ENCODE data around the gene CLDN10. TPM values are rescaled to one million over a fixed set of nuclear protein-coding genes. Genes with fewer than 3 reads are reported as not detected.

Gene CLDN10
- total and polyA plus RNA-seq, 2 experiments from 2014 or later: 0.83 to 2.4 TPM

- Histone ChIP-seq H3K4me2 (no peak overlapping the region), H3K9me2 (replicated peaks; ENCODE audit: insufficient read depth) (no peaks in the 10 kb centered on the region), H3K36me3 (replicated peaks; ENCODE audit: insufficient read depth, low read depth) (no peaks in the 10 kb centered on the region), H3K9me3 (ENCODE audit: low read depth) (no peaks in the 10 kb centered on the region), H3K27ac (no peak overlapping the region), H3K4me1 (ENCODE audit: insufficient read depth) (no peaks in the 10 kb centered on the region), H3K4me3 (no peak overlapping the region), H2AFZ (no peak overlapping the region), H3K27me3 (no peaks in the 10 kb centered on the region), H4K20me1 (ENCODE audit: insufficient read depth, poor library complexity, severe bottlenecking) (no peaks in the 10 kb centered on the region), H3K79me2 (no peaks in the 10 kb centered on the region)
- DNase-seq (ENCODE audit: low spot score): peak; percentile 75
- no peak for TF ChIP-seq EZH2 (IDR thresholded peaks at IDR 0.05; ENCODE audit: borderline replicate concordance)
- no peak for TF ChIP-seq EZH2phosphoT487 (IDR thresholded peaks at IDR 0.05; ENCODE audit: low read depth, severe bottlenecking, unreplicated experiment)
- peak; percentile 73 for TF ChIP-seq CTCF (IDR thresholded peaks at IDR 0.05; ENCODE audit: poor library complexity)
- WGBS (ENCODE audit: low lambda C conversion rate, missing lambda C conversion rate): 21% methylated on average over 5 of the region's 5 CpGs
Observed at GRCh38 chr13:95624020-95624419, 71.5 kb downstream of the CLDN10 start.

- Histone ChIP-seq H3K27me3 (no peaks in the 10 kb centered on the region), H3K9me3 (ENCODE audit: low read depth) (no peaks in the 10 kb centered on the region), H3K9me2 (replicated peaks; ENCODE audit: insufficient read depth) (no peaks in the 10 kb centered on the region), H3K79me2 (no peaks in the 10 kb centered on the region), H4K20me1 (ENCODE audit: insufficient read depth, poor library complexity, severe bottlenecking) (no peaks in the 10 kb centered on the region), H3K4me3 (no peak overlapping the region), H2AFZ (no peak overlapping the region), H3K27ac (no peak overlapping the region), H3K4me2 (no peak overlapping the region), H3K36me3 (replicated peaks; ENCODE audit: insufficient read depth, low read depth) (no peaks in the 10 kb centered on the region), H3K4me1 (ENCODE audit: insufficient read depth) (no peaks in the 10 kb centered on the region)
- no peak for DNase-seq (ENCODE audit: low spot score)
- TF ChIP-seq CTCF (IDR thresholded peaks at IDR 0.05; ENCODE audit: poor library complexity) (no peak), EZH2phosphoT487 (IDR thresholded peaks at IDR 0.05; ENCODE audit: low read depth, severe bottlenecking, unreplicated experiment) (no peak), EZH2 (IDR thresholded peaks at IDR 0.05; ENCODE audit: borderline replicate concordance) (no peak)
Observed at GRCh38 chr13:95626768-95627167, 74.2 kb downstream of the CLDN10 start.

GRCh38 chr13:95627590-95627989, 75.1 kb downstream of the CLDN10 start:
- Histone ChIP-seq H3K9me3 (ENCODE audit: low read depth) (no peaks in the 10 kb centered on the region), H3K36me3 (replicated peaks; ENCODE audit: insufficient read depth, low read depth) (no peaks in the 10 kb centered on the region)

GRCh38 chr13:95628488-95628887, 76.0 kb downstream of the CLDN10 start:
- Histone ChIP-seq H3K9me3 (ENCODE audit: low read depth) (no peaks in the 10 kb centered on the region), H3K9me2 (replicated peaks; ENCODE audit: insufficient read depth) (no peaks in the 10 kb centered on the region), H3K27me3 (no peaks in the 10 kb centered on the region), H3K4me3 (no peak overlapping the region), H3K27ac (no peak overlapping the region), H4K20me1 (ENCODE audit: insufficient read depth, poor library complexity, severe bottlenecking) (no peaks in the 10 kb centered on the region), H3K4me2 (no peak overlapping the region), H3K4me1 (ENCODE audit: insufficient read depth) (no peaks in the 10 kb centered on the region), H3K36me3 (replicated peaks; ENCODE audit: insufficient read depth, low read depth) (no peaks in the 10 kb centered on the region), H2AFZ (no peak overlapping the region), H3K79me2 (no peaks in the 10 kb centered on the region)
- WGBS (ENCODE audit: low lambda C conversion rate, missing lambda C conversion rate): 90% methylated on average over 1 of the region's 1 CpG
- DNase-seq (ENCODE audit: low spot score): no peak
- TF ChIP-seq CTCF (IDR thresholded peaks at IDR 0.05; ENCODE audit: poor library complexity) (no peak), EZH2phosphoT487 (IDR thresholded peaks at IDR 0.05; ENCODE audit: low read depth, severe bottlenecking, unreplicated experiment) (no peak), EZH2 (IDR thresholded peaks at IDR 0.05; ENCODE audit: borderline replicate concordance) (no peak)

More at GRCh38 chr13:95627590-95627989, 75.1 kb downstream of the CLDN10 start:
- Histone ChIP-seq H4K20me1 (ENCODE audit: insufficient read depth, poor library complexity, severe bottlenecking) (no peaks in the 10 kb centered on the region), H3K9me2 (replicated peaks; ENCODE audit: insufficient read depth) (no peaks in the 10 kb centered on the region), H3K4me1 (ENCODE audit: insufficient read depth) (no peaks in the 10 kb centered on the region), H3K79me2 (no peaks in the 10 kb centered on the region), H3K27me3 (no peaks in the 10 kb centered on the region), H3K4me2 (no peak overlapping the region), H3K27ac (no peak overlapping the region), H2AFZ (no peak overlapping the region), H3K4me3 (no peak overlapping the region)
- TF ChIP-seq EZH2phosphoT487 (IDR thresholded peaks at IDR 0.05; ENCODE audit: low read depth, severe bottlenecking, unreplicated experiment) (no peak), EZH2 (IDR thresholded peaks at IDR 0.05; ENCODE audit: borderline replicate concordance) (no peak)
- WGBS (ENCODE audit: low lambda C conversion rate, missing lambda C conversion rate): 92% methylated on average over 1 of the region's 1 CpG
- no peak for DNase-seq (ENCODE audit: low spot score)
